Adipocyte (in vitro differentiated cells): Measurements from ENCODE around the gene CCN2.

ENCODE experiments used
- DNase-seq: peaks from one replicate; pipeline ENCODE4 v3.0.0-alpha.2; 2015; ENCODE audit warnings: low read depth
- H3K27me3 ChIP-seq: replicated peaks from 2 replicates; pipeline ENCODE4 v1.7.0; 2013; ENCODE audit warnings: mild to moderate bottlenecking, low read length, moderate library complexity; ENCODE audit not compliant: control insufficient read depth, insufficient read depth
- H3K36me3 ChIP-seq: 2 replicates; pipeline ENCODE4 v1.7.0; 2013; ENCODE audit warnings: low read length, mild to moderate bottlenecking, moderate library complexity; ENCODE audit not compliant: control insufficient read depth, insufficient read depth, severe bottlenecking
- H3K4me1 ChIP-seq: 2 replicates; pipeline ENCODE4 v1.7.0; 2013; ENCODE audit warnings: mild to moderate bottlenecking, low read length, moderate library complexity; ENCODE audit not compliant: control insufficient read depth, insufficient read depth
- H3K4me3 ChIP-seq: 2 replicates; pipeline ENCODE4 v1.7.0; 2013; ENCODE audit warnings: mild to moderate bottlenecking, low read length, moderate library complexity
- H3K9ac ChIP-seq: 2 replicates; pipeline ENCODE4 v1.7.0; 2013; ENCODE audit warnings: mild to moderate bottlenecking, low read length, moderate library complexity
- H3K9me3 ChIP-seq: 2 replicates; pipeline ENCODE4 v1.7.0; 2013; ENCODE audit warnings: mild to moderate bottlenecking, low read length, moderate library complexity; ENCODE audit not compliant: control insufficient read depth

Gene CCN2

GRCh38 chr6:131950767-131951575 is at the start of gene CCN2:
CCN2 (minus strand) TSS chr6:131951372; CDS start chr6:131951172, 200 bp downstream.
- no peaks in the 10 kb centered on the region for H3K27me3 ChIP-seq
- H3K9ac ChIP-seq, result peak within 1 kb of the TSS; percentile 88
- DNase-seq, result peak; percentile 94
- peaks cover 40% of the 10 kb centered on the region for H3K4me1 ChIP-seq
- no peaks in the 10 kb centered on the region for H3K36me3 ChIP-seq
- peak within 1 kb of the TSS; percentile 87 for H3K4me3 ChIP-seq
- no peaks in the 10 kb centered on the region for H3K9me3 ChIP-seq

GRCh38 chr6:132000296-132000695 is 49.1 kb upstream of the CCN2 start:
- Histone ChIP-seq H3K27me3 (no peaks in the 10 kb centered on the region), H3K9ac (no peak overlapping the region), H3K4me1 (peaks cover 11% of the 10 kb centered on the region), H3K4me3 (no peak overlapping the region), H3K36me3 (no peaks in the 10 kb centered on the region), H3K9me3 (peaks cover 19% of the 10 kb centered on the region)
- no peak for DNase-seq

GRCh38 chr6:131999545-132000146 is 48.5 kb upstream of the CCN2 start:
- no peak for DNase-seq
- H3K4me1 ChIP-seq, result peaks cover 12% of the 10 kb centered on the region
- no peaks in the 10 kb centered on the region for H3K36me3 ChIP-seq
- peaks cover 19% of the 10 kb centered on the region for H3K9me3 ChIP-seq
- no peaks in the 10 kb centered on the region for H3K27me3 ChIP-seq
- peak overlapping the region; percentile 37 for H3K9ac ChIP-seq
- H3K4me3 ChIP-seq, result no peak overlapping the region

- Histone ChIP-seq H3K4me1 (peaks cover 12% of the 10 kb centered on the region), H3K9me3 (peaks cover 6% of the 10 kb centered on the region), H3K36me3 (no peaks in the 10 kb centered on the region), H3K4me3 (no peak overlapping the region), H3K27me3 (no peaks in the 10 kb centered on the region), H3K9ac (no peak overlapping the region)
- DNase-seq, result no peak
These were observed 47.2 kb upstream of the CCN2 start for GRCh38 chr6:131998255-131998982.

- H3K9ac ChIP-seq, result no peak overlapping the region
- H3K4me1 ChIP-seq, result peaks cover 12% of the 10 kb centered on the region
- no peak overlapping the region for H3K4me3 ChIP-seq
- no peak for DNase-seq
- H3K36me3 ChIP-seq, result no peaks in the 10 kb centered on the region
- H3K27me3 ChIP-seq, result no peaks in the 10 kb centered on the region
- H3K9me3 ChIP-seq, result peaks cover 4% of the 10 kb centered on the region
These were observed 46.4 kb upstream of the CCN2 start for GRCh38 chr6:131997429-131998153.

- no peaks in the 10 kb centered on the region for H3K36me3 ChIP-seq
- no peaks in the 10 kb centered on the region for H3K27me3 ChIP-seq
- peaks cover 4% of the 10 kb centered on the region for H3K9me3 ChIP-seq
- peak; percentile 79 for DNase-seq
- no peak overlapping the region for H3K4me3 ChIP-seq
- no peak overlapping the region for H3K9ac ChIP-seq
- H3K4me1 ChIP-seq, result peaks cover 12% of the 10 kb centered on the region
These were observed 44.7 kb upstream of the CCN2 start for GRCh38 chr6:131995917-131996316.

- Histone ChIP-seq H3K4me1 (peaks cover 8% of the 10 kb centered on the region), H3K27me3 (no peaks in the 10 kb centered on the region), H3K36me3 (no peaks in the 10 kb centered on the region), H3K4me3 (no peak overlapping the region), H3K9me3 (peaks cover 4% of the 10 kb centered on the region), H3K9ac (no peak overlapping the region)
- DNase-seq, result no peak
These were observed 41.4 kb upstream of the CCN2 start for GRCh38 chr6:131992557-131992956.

GRCh38 chr6:131989036-131989435 is 37.9 kb upstream of the CCN2 start:
- Histone ChIP-seq H3K4me1 (peaks cover 11% of the 10 kb centered on the region), H3K4me3 (no peak overlapping the region), H3K27me3 (no peaks in the 10 kb centered on the region), H3K36me3 (no peaks in the 10 kb centered on the region), H3K9ac (no peak overlapping the region), H3K9me3 (peaks cover 4% of the 10 kb centered on the region)
- no peak for DNase-seq

GRCh38 chr6:131982740-131983259 is 31.6 kb upstream of the CCN2 start:
- H3K4me1 ChIP-seq, result peaks cover 55% of the 10 kb centered on the region
- no peaks in the 10 kb centered on the region for H3K27me3 ChIP-seq
- peak overlapping the region; percentile 60 for H3K4me3 ChIP-seq
- H3K9ac ChIP-seq, result peak overlapping the region; percentile 50
- no peaks in the 10 kb centered on the region for H3K36me3 ChIP-seq
- no peaks in the 10 kb centered on the region for H3K9me3 ChIP-seq
- peak; percentile 48 for DNase-seq

- Histone ChIP-seq H3K9me3 (no peaks in the 10 kb centered on the region), H3K9ac (no peak overlapping the region), H3K4me3 (no peak overlapping the region), H3K4me1 (peaks cover 61% of the 10 kb centered on the region), H3K36me3 (no peaks in the 10 kb centered on the region), H3K27me3 (no peaks in the 10 kb centered on the region)
- no peak for DNase-seq
These were observed 30.4 kb upstream of the CCN2 start for GRCh38 chr6:131981624-131981978.
